HCT116 (cell line): ENCODE data around the gene IL21R. TPM values are rescaled to one million over a fixed set of nuclear protein-coding genes. Genes with fewer than 3 reads are reported as not detected.
A peak's percentile ranks its signal among the peaks of the same experiment; 100 is the strongest.

Experiments
- ATAC-seq: fragments of 200-7000 bp; cut with Tn5 transposase; 2 replicates; pipeline ENCODE4 v1.9.1; 2020; ENCODE audit warnings: mild to moderate bottlenecking, moderate library complexity
- BruUV-seq: library from RNA; stranded (reverse); fragments of 400-500 nt; replicated peaks from 2 replicates; lab custom pipeline; 2021; lab: Mats Ljungman, UMichigan
- CTCF ChIA-PET: fragments of 300-600 bp; sonication (Branson Sonifier 250); formaldehyde crosslinking; loops from one replicate; lab custom pipeline; 2021; ENCODE audit warnings: antibody characterized with exemption; lab: Charles Lee
- POLR2A ChIA-PET: fragments of 300-600, 350-600 bp; sonication (Branson Sonifier 250); formaldehyde crosslinking; loops from one replicate; lab custom pipeline; 2021; ENCODE audit warnings: antibody characterized with exemption; lab: Charles Lee
- RAD21 ChIA-PET, 2 experiments: fragments of 300-600 bp; sonication (Branson Sonifier 250); formaldehyde crosslinking; loops; one replicate each; lab custom pipeline; 2023; ENCODE audit warnings: low total read pairs in 2 of 2; ENCODE audit not compliant: uncharacterized antibody in 2 of 2, unreplicated experiment in 2 of 2, low non-redundant PET in 1 of 2; lab: Charles Lee
- DNase-seq: peaks from one replicate; pipeline ENCODE4 v3.0.0-alpha.2; 2010; ENCODE audit warnings: low read depth, low spot score
- H2AFZ ChIP-seq: fragments of 200-600 bp; shearing (Covaris generic), sonication (generic); 2 replicates; pipeline ENCODE4 v1.6.1; 2017; ENCODE audit warnings: low read depth, mixed run types, mixed read lengths, antibody characterized with exemption, low read length; ENCODE audit not compliant: poor library complexity, severe bottlenecking
- H3K27ac ChIP-seq: 2 replicates; pipeline ENCODE4 v1.5.1; 2012; ENCODE audit warnings: low read depth, low read length
- H3K27me3 ChIP-seq: fragments of 200-600 bp; sonication (generic); 2 replicates; pipeline ENCODE4 v1.6.1; 2016; ENCODE audit warnings: mixed run types, low read length, mixed read lengths; ENCODE audit not compliant: insufficient read depth
- H3K36me3 ChIP-seq, 2 experiments: fragments of 200-500 bp in 1 of 2; fragments of 200-600 bp in 1 of 2; sonication (Bioruptor generic) in 1 of 2; sonication (generic) in 1 of 2; 2 replicates each; pipeline versions ENCODE4 v1.5.1 to v1.6.1; 2014 to 2016; ENCODE audit warnings: low read length in 2 of 2, inconsistent platforms in 1 of 2, mixed read lengths in 1 of 2, mixed run types in 1 of 2; ENCODE audit not compliant: insufficient read depth in 2 of 2, control insufficient read depth in 1 of 2
- H3K4me1 ChIP-seq, 2 experiments: fragments of 200-600 bp in 1 of 2; sonication (generic) in 1 of 2; 2 replicates each; pipeline versions ENCODE4 v1.5.1 to v1.6.1; 2012 to 2017; ENCODE audit warnings: low read length in 2 of 2, inconsistent platforms in 1 of 2, mild to moderate bottlenecking in 1 of 2, mixed read lengths in 1 of 2, mixed run types in 1 of 2, moderate library complexity in 1 of 2; ENCODE audit not compliant: insufficient read depth in 2 of 2, control insufficient read depth in 1 of 2
- H3K4me2 ChIP-seq: fragments of 200-600 bp; sonication (generic); 2 replicates; pipeline ENCODE4 v1.6.1; 2017; ENCODE audit warnings: mixed run types, low read length, mixed read lengths
- H3K4me3 ChIP-seq, 2 experiments: fragments of 200-600 bp in 1 of 2; sonication (generic) in 1 of 2; replicated peaks in 1 of 2; 2 replicates each; pipeline ENCODE4 v1.5.1; 2011 to 2016; ENCODE audit warnings: low read length in 2 of 2, control low read depth in 1 of 2, low read depth in 1 of 2, mild to moderate bottlenecking in 1 of 2, mixed read lengths in 1 of 2, mixed run types in 1 of 2
- H3K79me2 ChIP-seq: fragments of 200-600 bp; sonication (generic); 2 replicates; pipeline ENCODE4 v1.6.1; 2017; ENCODE audit warnings: mild to moderate bottlenecking, mixed run types, low read length, moderate library complexity, mixed read lengths; ENCODE audit not compliant: insufficient read depth
- H3K9ac ChIP-seq: fragments of 200-600 bp; sonication (generic); 2 replicates; pipeline ENCODE4 v1.6.1; 2016; ENCODE audit warnings: low read length, mixed read lengths
- H3K9me2 ChIP-seq: fragments of 200-600 bp; sonication (generic), shearing (Covaris generic); 2 replicates; pipeline ENCODE4 v1.6.1; 2017; ENCODE audit warnings: mixed run types, mild to moderate bottlenecking, moderate library complexity; ENCODE audit not compliant: insufficient read depth
- H3K9me3 ChIP-seq, 2 experiments: fragments of 200-500 bp in 1 of 2; fragments of 200-600 bp in 1 of 2; sonication (Bioruptor generic) in 1 of 2; sonication (generic) in 1 of 2; 2 replicates each; pipeline ENCODE4 v1.6.1; 2014 to 2017; ENCODE audit warnings: low read length in 2 of 2, mixed read lengths in 2 of 2, inconsistent platforms in 1 of 2, low read depth in 1 of 2, mild to moderate bottlenecking in 1 of 2, mixed run types in 1 of 2, moderate library complexity in 1 of 2; ENCODE audit not compliant: control insufficient read depth in 1 of 2, insufficient read depth in 1 of 2
- H4K20me1 ChIP-seq: fragments of 200-600 bp; sonication (generic), shearing (Covaris generic); 2 replicates; pipeline ENCODE4 v1.6.1; 2017; ENCODE audit warnings: mixed run types, mild to moderate bottlenecking, moderate library complexity; ENCODE audit not compliant: insufficient read depth
- CBX3 ChIP-seq: IDR thresholded peaks from 2 replicates; pipeline ENCODE4 v1.6.1; 2012; ENCODE audit warnings: low read depth
- CEBPB ChIP-seq: IDR thresholded peaks from 2 replicates; pipeline ENCODE4 v1.6.1; 2012; ENCODE audit warnings: low read depth
- EGR1 ChIP-seq: IDR thresholded peaks from 2 replicates; pipeline ENCODE4 v1.6.1; 2012; ENCODE audit warnings: low read depth
- ELF1 ChIP-seq: IDR thresholded peaks from 2 replicates; pipeline ENCODE4 v1.6.1; 2012; ENCODE audit warnings: low read depth, borderline replicate concordance
- EZH2 ChIP-seq: fragments of 200-600 bp; sonication (generic); IDR thresholded peaks from 2 replicates; pipeline ENCODE4 v1.6.1; 2017; ENCODE audit warnings: antibody characterized with exemption, mixed run types
- EZH2phosphoT487 ChIP-seq: fragments of 200-600 bp; IDR thresholded peaks from 2 replicates; pipeline ENCODE4 v1.6.1; 2018; ENCODE audit warnings: antibody characterized with exemption, borderline replicate concordance
- FOSL1 ChIP-seq: IDR thresholded peaks from 2 replicates; pipeline ENCODE4 v1.6.1; 2012; ENCODE audit warnings: low read depth
- JUND ChIP-seq: IDR thresholded peaks from 2 replicates; pipeline ENCODE4 v1.6.1; 2012
- RAD21 ChIP-seq: IDR thresholded peaks from 2 replicates; pipeline ENCODE4 v1.6.1; 2012; ENCODE audit warnings: low read depth, mild to moderate bottlenecking
- SP1 ChIP-seq: IDR thresholded peaks from 2 replicates; pipeline ENCODE4 v1.6.1; 2012; ENCODE audit warnings: low read depth
- SRF ChIP-seq: IDR thresholded peaks from 2 replicates; pipeline ENCODE4 v1.6.1; 2012; ENCODE audit warnings: low read depth
- TCF7L2 ChIP-seq: IDR thresholded peaks from 2 replicates; pipeline ENCODE4 v1.7.0; 2011; ENCODE audit warnings: borderline replicate concordance, inconsistent platforms; ENCODE audit not compliant: insufficient read depth, insufficient read length; ENCODE audit errors: extremely low read depth
- YY1 ChIP-seq: IDR thresholded peaks from 2 replicates; pipeline ENCODE4 v1.6.1; 2011; ENCODE audit warnings: low read length, low read depth, moderate library complexity, mild to moderate bottlenecking; ENCODE audit not compliant: insufficient replicate concordance; ENCODE audit errors: extremely low read depth
- ZFX ChIP-seq: fragments of 450-650 bp; IDR thresholded peaks from 2 replicates; pipeline ENCODE4 v1.6.1; 2017
- intact Hi-C: fragments of 100-400 bp; cut with micrococcal nuclease; formaldehyde crosslinking; loops from 2 replicates; pipeline ENCODE4 v1.10.0; 2022
- total RNA-seq: library from RNA; stranded (reverse); gene quantifications from one replicate; pipeline ENCODE4 v1.2.1, GENCODE V29; 2021; ENCODE audit not compliant: unreplicated experiment
- TF ChIP-seq, protein P1 (sequence below): IDR thresholded peaks from 2 replicates; pipeline ENCODE4 v1.6.1; 2012
- TF ChIP-seq, protein P2 (sequence below), 3 experiments: fragments of 200-600 bp in 1 of 3; sonication (generic) in 1 of 3; IDR thresholded peaks in 2 of 3; conservative IDR thresholded peaks in 1 of 3; 2 replicates each; pipeline ENCODE4 v1.5.1; 2012 to 2017; ENCODE audit warnings: low read depth in 2 of 3, low read length in 2 of 3, antibody characterized with exemption in 1 of 3, borderline replicate concordance in 1 of 3, control low read depth in 1 of 3, mild to moderate bottlenecking in 1 of 3, mixed read lengths in 1 of 3, mixed run types in 1 of 3, moderate library complexity in 1 of 3; ENCODE audit not compliant: insufficient read depth in 1 of 3
- TF ChIP-seq, protein P3 (sequence below): IDR thresholded peaks from 2 replicates; pipeline ENCODE4 v1.6.1; 2011; ENCODE audit warnings: mild to moderate bottlenecking, low read length, moderate library complexity; ENCODE audit not compliant: insufficient replicate concordance; ENCODE audit errors: extremely low read depth

The IL21R gene
- total RNA-seq, 1 experiment from 2014 or later, result 1.2 TPM

DNA sequence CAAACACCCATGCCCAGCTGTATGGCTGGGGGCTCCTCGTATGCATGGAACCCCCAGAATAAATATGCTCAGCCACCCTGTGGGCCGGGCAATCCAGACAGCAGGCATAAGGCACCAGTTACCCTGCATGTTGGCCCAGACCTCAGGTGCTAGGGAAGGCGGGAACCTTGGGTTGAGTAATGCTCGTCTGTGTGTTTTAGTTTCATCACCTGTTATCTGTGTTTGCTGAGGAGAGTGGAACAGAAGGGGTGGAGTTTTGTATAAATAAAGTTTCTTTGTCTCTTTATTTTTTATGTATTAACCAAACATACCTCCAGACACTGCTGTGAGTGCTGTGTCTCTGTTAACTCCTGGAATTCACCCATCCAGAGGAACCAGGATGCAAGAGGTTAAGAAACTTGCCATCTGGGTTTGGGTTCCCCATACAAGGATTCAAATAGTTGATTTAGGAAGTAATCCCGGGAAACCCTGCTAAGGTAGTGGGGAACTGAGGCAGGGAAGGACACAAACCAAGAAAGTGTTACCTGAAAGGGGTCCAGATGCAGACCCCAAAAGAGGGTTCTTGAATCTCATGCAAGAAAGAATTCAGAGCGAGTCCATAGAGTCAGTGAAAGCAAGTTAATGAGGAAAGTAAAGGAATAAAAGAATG is 37.4 kb upstream of the IL21R start:
- RAD21 ChIA-PET, result no interaction called here
- peaks cover 2 to 37% of the 10 kb centered on the region in 2 experiments; a peak in 3 of 4 replicates for H3K4me1 ChIP-seq
- intact Hi-C loops, result loop anchor here (5.0 kb wide), 1 partner anchor 1527 kb away; no protein-coding TSS in a partner anchor

More for the DNA sequence above, 37.4 kb upstream of the IL21R start:
- H3K79me2 ChIP-seq, result no peaks in the 10 kb centered on the region
- no peak overlapping the region for H3K27ac ChIP-seq
- no peaks in the 10 kb centered on the region for H3K27me3 ChIP-seq
- H3K9me2 ChIP-seq, result no peaks in the 10 kb centered on the region
- BruUV-seq, result no TSS peak
- DNase-seq (no peak), ATAC-seq (no peak)
- TF ChIP-seq, protein P1, sequence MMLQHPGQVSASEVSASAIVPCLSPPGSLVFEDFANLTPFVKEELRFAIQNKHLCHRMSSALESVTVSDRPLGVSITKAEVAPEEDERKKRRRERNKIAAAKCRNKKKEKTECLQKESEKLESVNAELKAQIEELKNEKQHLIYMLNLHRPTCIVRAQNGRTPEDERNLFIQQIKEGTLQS, result no peak
- TF ChIP-seq, protein P2, sequence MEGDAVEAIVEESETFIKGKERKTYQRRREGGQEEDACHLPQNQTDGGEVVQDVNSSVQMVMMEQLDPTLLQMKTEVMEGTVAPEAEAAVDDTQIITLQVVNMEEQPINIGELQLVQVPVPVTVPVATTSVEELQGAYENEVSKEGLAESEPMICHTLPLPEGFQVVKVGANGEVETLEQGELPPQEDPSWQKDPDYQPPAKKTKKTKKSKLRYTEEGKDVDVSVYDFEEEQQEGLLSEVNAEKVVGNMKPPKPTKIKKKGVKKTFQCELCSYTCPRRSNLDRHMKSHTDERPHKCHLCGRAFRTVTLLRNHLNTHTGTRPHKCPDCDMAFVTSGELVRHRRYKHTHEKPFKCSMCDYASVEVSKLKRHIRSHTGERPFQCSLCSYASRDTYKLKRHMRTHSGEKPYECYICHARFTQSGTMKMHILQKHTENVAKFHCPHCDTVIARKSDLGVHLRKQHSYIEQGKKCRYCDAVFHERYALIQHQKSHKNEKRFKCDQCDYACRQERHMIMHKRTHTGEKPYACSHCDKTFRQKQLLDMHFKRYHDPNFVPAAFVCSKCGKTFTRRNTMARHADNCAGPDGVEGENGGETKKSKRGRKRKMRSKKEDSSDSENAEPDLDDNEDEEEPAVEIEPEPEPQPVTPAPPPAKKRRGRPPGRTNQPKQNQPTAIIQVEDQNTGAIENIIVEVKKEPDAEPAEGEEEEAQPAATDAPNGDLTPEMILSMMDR (IDR thresholded peaks at IDR 0.05 in 2 of 3, conservative IDR thresholded peaks at IDR 0.05 in 1 of 3; ENCODE audit: borderline replicate concordance in 1 of 3, insufficient read depth in 1 of 3, low read depth in 2 of 3, low read length in 2 of 3), result no peak
- TF ChIP-seq FOSL1 (no peak), JUND (no peak), TCF7L2 (no peak), CBX3 (no peak), EZH2phosphoT487 (no peak), EZH2 (no peak), RAD21 (no peak), ELF1 (no peak), EGR1 (no peak), YY1 (no peak), ZFX (no peak), CEBPB (no peak), SRF (no peak), SP1 (no peak)
- TF ChIP-seq, protein P3, sequence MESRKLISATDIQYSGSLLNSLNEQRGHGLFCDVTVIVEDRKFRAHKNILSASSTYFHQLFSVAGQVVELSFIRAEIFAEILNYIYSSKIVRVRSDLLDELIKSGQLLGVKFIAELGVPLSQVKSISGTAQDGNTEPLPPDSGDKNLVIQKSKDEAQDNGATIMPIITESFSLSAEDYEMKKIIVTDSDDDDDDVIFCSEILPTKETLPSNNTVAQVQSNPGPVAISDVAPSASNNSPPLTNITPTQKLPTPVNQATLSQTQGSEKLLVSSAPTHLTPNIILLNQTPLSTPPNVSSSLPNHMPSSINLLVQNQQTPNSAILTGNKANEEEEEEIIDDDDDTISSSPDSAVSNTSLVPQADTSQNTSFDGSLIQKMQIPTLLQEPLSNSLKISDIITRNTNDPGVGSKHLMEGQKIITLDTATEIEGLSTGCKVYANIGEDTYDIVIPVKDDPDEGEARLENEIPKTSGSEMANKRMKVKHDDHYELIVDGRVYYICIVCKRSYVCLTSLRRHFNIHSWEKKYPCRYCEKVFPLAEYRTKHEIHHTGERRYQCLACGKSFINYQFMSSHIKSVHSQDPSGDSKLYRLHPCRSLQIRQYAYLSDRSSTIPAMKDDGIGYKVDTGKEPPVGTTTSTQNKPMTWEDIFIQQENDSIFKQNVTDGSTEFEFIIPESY, result no peak
- 0 out of 4 replicates have a peak overlapping the region, but pooled peaks of 1 of the 2 experiments have one; percentile 7 for H3K4me3 ChIP-seq
- no peak overlapping the region for H2AFZ ChIP-seq
- POLR2A ChIA-PET, result interaction anchor here (2.1 kb wide), 1 partner anchor 11 kb away, joined by 7 read pairs; no protein-coding TSS in a partner anchor
- H3K9ac ChIP-seq, result peak overlapping the region; percentile 27; the same call in 1 of the 2 replicates
- no peaks in the 10 kb centered on the region for H4K20me1 ChIP-seq
- H3K4me2 ChIP-seq, result peak overlapping the region; percentile 62
- CTCF ChIA-PET, result interaction anchor here (2.2 to 4.1 kb wide), 2 partner anchors 9 to 130 kb away, joined by 10 to 51 read pairs; no protein-coding TSS in a partner anchor
- H3K36me3 ChIP-seq, result peaks cover 0 to 12% of the 10 kb centered on the region in 2 experiments; a peak in 1 of 4 replicates
- no peaks in the 10 kb centered on the region; a peak in 1 of 4 replicates for H3K9me3 ChIP-seq
